Measurements from ENCODE around the gene SCNN1A. TPM values are rescaled to one million over a fixed set of nuclear protein-coding genes. Genes with fewer than 3 reads are reported as not detected.

SCNN1A gene
- total RNA-seq, 2 experiments from 2014 or later: 2.3 to 3.8 TPM

- intact Hi-C loops (cut with micrococcal nuclease): no loop called here
- H3K4me3 Mint-ChIP-seq: no peak overlapping the region
- ATAC-seq (no peak), DNase-seq (no peak)
- H3K27ac Mint-ChIP-seq: no peak overlapping the region
- no peaks in the 10 kb centered on the region for H3K9me3 Mint-ChIP-seq
- H3K27me3 Mint-ChIP-seq: peaks cover 1% of the 10 kb centered on the region
- CTCF ChIA-PET: no interaction called here
- H3K4me1 Mint-ChIP-seq (ENCODE audit: low read depth): no peaks in the 10 kb centered on the region
- H3K36me3 Mint-ChIP-seq (ENCODE audit: low read depth): no peaks in the 10 kb centered on the region
- no peak for TF ChIP-seq CTCF (IDR thresholded peaks at IDR 0.05)
- POLR2A ChIA-PET: no interaction called here
These were observed 73.6 kb downstream of the SCNN1A start for GRCh38 chr12:6301721-6302120.

GRCh38 chr12:6297170-6297569, 78.2 kb downstream of the SCNN1A start:
- H3K4me3 Mint-ChIP-seq: no peak overlapping the region
- DNase-seq: no peak
- peaks cover 1% of the 10 kb centered on the region for H3K27me3 Mint-ChIP-seq
- no peak for TF ChIP-seq CTCF (IDR thresholded peaks at IDR 0.05)
- no peaks in the 10 kb centered on the region for H3K36me3 Mint-ChIP-seq (ENCODE audit: low read depth)
- CTCF ChIA-PET: interaction anchor here (1.6 to 2.5 kb wide), 2 partner anchors 13 to 18 kb away, joined by 4 to 8 read pairs; no protein-coding TSS in a partner anchor
- H3K9me3 Mint-ChIP-seq: no peaks in the 10 kb centered on the region
- intact Hi-C loops (cut with micrococcal nuclease): no loop called here
- H3K27ac Mint-ChIP-seq: no peak overlapping the region
- POLR2A ChIA-PET: interaction anchor here (0.6 kb wide), 1 partner anchor 239 kb away, joined by 3 read pairs; no protein-coding TSS in a partner anchor
- no peaks in the 10 kb centered on the region for H3K4me1 Mint-ChIP-seq (ENCODE audit: low read depth)
- no peak for ATAC-seq

Other genes starting within 250 kb of the SCNN1A start
- gene CD9, start 175.2 kb downstream of the SCNN1A start, total RNA-seq: 1 to 10 TPM; 9.1 to 9.2 TPM
- gene PLEKHG6, start 64.9 kb downstream of the SCNN1A start, total RNA-seq: not detected
- 10 to 100 TPM; 40.6 TPM for gene TNFRSF1A, start 33.5 kb downstream of the SCNN1A start, total RNA-seq
- gene LTBR, start 8.6 kb upstream of the SCNN1A start, total RNA-seq: 1 to 10 TPM; 1.5 to 1.6 TPM
- gene CD27, start 69.4 kb upstream of the SCNN1A start, total RNA-seq: 100 to 1,000 TPM; 160 to 164 TPM
- gene TAPBPL, start 76.5 kb upstream of the SCNN1A start, total RNA-seq: 10 to 100 TPM; 23.3 to 28.0 TPM
- gene VAMP1, start 95.1 kb upstream of the SCNN1A start, total RNA-seq: 10 to 100 TPM; 50.0 to 51.2 TPM
- gene MRPL51, start 117.7 kb upstream of the SCNN1A start, total RNA-seq: 100 to 1,000 TPM; 230 to 254 TPM
- 100 to 1,000 TPM; 195 to 196 TPM for gene NCAPD2, start 118.5 kb upstream of the SCNN1A start, total RNA-seq
- 1,000 to 10,000 TPM; 9,109 to 9,234 TPM for gene GAPDH, start 159.0 kb upstream of the SCNN1A start, total RNA-seq
- 1 to 10 TPM; 7.8 to 8.5 TPM for gene IFFO1, start 180.5 kb upstream of the SCNN1A start, total RNA-seq
- 10 to 100 TPM; 87.9 to 89.4 TPM for gene NOP2, start 192.7 kb upstream of the SCNN1A start, total RNA-seq
- gene CHD4, start 231.8 kb upstream of the SCNN1A start, total RNA-seq: 100 to 1,000 TPM; 273 to 277 TPM